RWPE1 (cell line): Measurements from ENCODE around the gene ESR1.

Experiments used
- CTCF ChIA-PET: fragments of 350-600 bp; sonication (Branson Sonifier 250); formaldehyde crosslinking; extraction: SDS; loops from one replicate; lab custom pipeline; 2021; lab: Yijun Ruan, JAX
- POLR2A ChIA-PET: fragments of 400-600 bp; formaldehyde crosslinking; extraction: SDS; loops from one replicate; lab custom pipeline; 2020; ENCODE audit warnings: antibody characterized with exemption; ENCODE audit not compliant: low non-redundant PET; lab: Yijun Ruan, JAX
- DNase-seq: peaks from one replicate; pipeline ENCODE4 v3.0.0; 2012; ENCODE audit warnings: low spot score
- H3K27ac ChIP-seq: fragments of 450-650 bp; 2 replicates; pipeline ENCODE4 v1.5.1; 2017
- CTCF ChIP-seq: fragments of 450-650 bp; conservative IDR thresholded peaks from 2 replicates; pipeline ENCODE4 v1.5.1; 2017; ENCODE audit warnings: low read depth, mild to moderate bottlenecking

The ESR1 gene

GRCh38 chr6:152059909-152060308 is 252.4 kb downstream of the ESR1 start:
- ChIA-PET CTCF (no interaction called here), POLR2A (no interaction called here)
- DNase-seq = no peak
- H3K27ac ChIP-seq = no peak overlapping the region
- no peak for TF ChIP-seq CTCF

- H3K27ac ChIP-seq = no peak overlapping the region
- TF ChIP-seq CTCF = no peak
- POLR2A ChIA-PET = no interaction called here
- CTCF ChIA-PET = no interaction called here
- no peak for DNase-seq
Measured at GRCh38 chr6:152062476-152062875, 255.0 kb downstream of the ESR1 start.

GRCh38 chr6:152063170-152063921 is 255.9 kb downstream of the ESR1 start:
- no peak for DNase-seq
- no peak overlapping the region for H3K27ac ChIP-seq
- no peak for TF ChIP-seq CTCF
- POLR2A ChIA-PET = interaction anchor here (0.6 kb wide), 1 partner anchor 631 kb away, joined by 3 read pairs; no protein-coding TSS in a partner anchor
- CTCF ChIA-PET = no interaction called here

- DNase-seq = no peak
- no peak overlapping the region for H3K27ac ChIP-seq
- ChIA-PET CTCF (interaction anchor here (0.5 kb wide), 1 partner anchor 21 kb away, joined by 3 read pairs; no protein-coding TSS in a partner anchor), POLR2A (no interaction called here)
- no peak for TF ChIP-seq CTCF
Measured at GRCh38 chr6:152068622-152069261, 261.3 kb downstream of the ESR1 start.

GRCh38 chr6:152070556-152070955 is 263.1 kb downstream of the ESR1 start:
- POLR2A ChIA-PET = no interaction called here
- no peak overlapping the region for H3K27ac ChIP-seq
- no peak for DNase-seq
- CTCF ChIA-PET = no interaction called here
- TF ChIP-seq CTCF = no peak

- TF ChIP-seq CTCF = no peak
- DNase-seq = no peak
- ChIA-PET CTCF (no interaction called here), POLR2A (no interaction called here)
- H3K27ac ChIP-seq = no peak overlapping the region
Measured at GRCh38 chr6:152071318-152071717, 263.8 kb downstream of the ESR1 start.
